Measurements from ENCODE around the gene ALPK3.
"Not testable (repeated sequence)": the region's sequence is repeated elsewhere in the genome, so short reads cannot be mapped to it uniquely, and the experiment has no call there.

Gene ALPK3

GRCh38 chr15:84873997-84874396 is 56.8 kb downstream of the ALPK3 start:
- no peak for DNase-seq (ENCODE audit: low read depth, low spot score)
- H3K27ac ChIP-seq (ENCODE audit: low read length), result no peak overlapping the region
- no CpG with 5 or more reads among the region's 7 CpGs for WGBS (ENCODE audit: insufficient coverage, insufficient read length)
- H3K4me3 ChIP-seq (ENCODE audit: low read length), result no peak overlapping the region
- no peaks in the 10 kb centered on the region for H3K4me1 ChIP-seq (ENCODE audit: control insufficient read depth, insufficient read depth, low read length)
- H3K27me3 ChIP-seq (ENCODE audit: control insufficient read depth, insufficient read depth, low read length), result no peaks in the 10 kb centered on the region
- no peaks in the 10 kb centered on the region for H3K9me3 ChIP-seq (ENCODE audit: control insufficient read depth, insufficient read depth, low read length)
- H3K36me3 ChIP-seq (ENCODE audit: control insufficient read depth, insufficient read depth, low read length), result no peaks in the 10 kb centered on the region

- DNase-seq (ENCODE audit: low read depth, low spot score), result no peak
- no peaks in the 10 kb centered on the region for H3K36me3 ChIP-seq (ENCODE audit: control insufficient read depth, insufficient read depth, low read length)
- no peaks in the 10 kb centered on the region for H3K9me3 ChIP-seq (ENCODE audit: control insufficient read depth, insufficient read depth, low read length)
- H3K4me1 ChIP-seq (ENCODE audit: control insufficient read depth, insufficient read depth, low read length), result no peaks in the 10 kb centered on the region; the same call in 1 of the 2 replicates
- H3K27me3 ChIP-seq (ENCODE audit: control insufficient read depth, insufficient read depth, low read length), result no peaks in the 10 kb centered on the region
- no peak overlapping the region for H3K27ac ChIP-seq (ENCODE audit: low read length)
- WGBS (ENCODE audit: insufficient coverage, insufficient read length), result no CpG with 5 or more reads among the region's 5 CpGs
- H3K4me3 ChIP-seq (ENCODE audit: low read length), result no peak overlapping the region
Measured at GRCh38 chr15:84874981-84875699, 58.0 kb downstream of the ALPK3 start.

- Histone ChIP-seq H3K4me3 (ENCODE audit: low read length) (no peak overlapping the region), H3K27me3 (ENCODE audit: control insufficient read depth, insufficient read depth, low read length) (no peaks in the 10 kb centered on the region), H3K9me3 (ENCODE audit: control insufficient read depth, insufficient read depth, low read length) (no peaks in the 10 kb centered on the region), H3K27ac (ENCODE audit: low read length) (no peak overlapping the region), H3K4me1 (ENCODE audit: control insufficient read depth, insufficient read depth, low read length) (no peaks in the 10 kb centered on the region; the same call in 1 of the 2 replicates), H3K36me3 (ENCODE audit: control insufficient read depth, insufficient read depth, low read length) (no peaks in the 10 kb centered on the region)
- no peak for DNase-seq (ENCODE audit: low read depth, low spot score)
Measured at GRCh38 chr15:84876269-84876668, 59.1 kb downstream of the ALPK3 start.

GRCh38 chr15:84877701-84878100 is 60.5 kb downstream of the ALPK3 start:
- no CpG with 5 or more reads among the region's 3 CpGs for WGBS (ENCODE audit: insufficient coverage, insufficient read length)
- not testable (repeated sequence) for H3K9me3 ChIP-seq (ENCODE audit: control insufficient read depth, insufficient read depth, low read length); DNase-seq (ENCODE audit: low read depth, low spot score); H3K27ac ChIP-seq (ENCODE audit: low read length); H3K27me3 ChIP-seq (ENCODE audit: control insufficient read depth, insufficient read depth, low read length); H3K36me3 ChIP-seq (ENCODE audit: control insufficient read depth, insufficient read depth, low read length); H3K4me1 ChIP-seq (ENCODE audit: control insufficient read depth, insufficient read depth, low read length); H3K4me3 ChIP-seq (ENCODE audit: low read length)

GRCh38 chr15:84878504-84878903 is 61.3 kb downstream of the ALPK3 start:
- Histone ChIP-seq H3K4me1 (ENCODE audit: control insufficient read depth, insufficient read depth, low read length) (no peaks in the 10 kb centered on the region; the same call in 1 of the 2 replicates), H3K9me3 (ENCODE audit: control insufficient read depth, insufficient read depth, low read length) (no peaks in the 10 kb centered on the region), H3K4me3 (ENCODE audit: low read length) (no peak overlapping the region), H3K27me3 (ENCODE audit: control insufficient read depth, insufficient read depth, low read length) (no peaks in the 10 kb centered on the region), H3K36me3 (ENCODE audit: control insufficient read depth, insufficient read depth, low read length) (no peaks in the 10 kb centered on the region), H3K27ac (ENCODE audit: low read length) (no peak overlapping the region)
- WGBS (ENCODE audit: insufficient coverage, insufficient read length), result no CpG with 5 or more reads among the region's 4 CpGs
- peak; percentile 25 for DNase-seq (ENCODE audit: low read depth, low spot score)

GRCh38 chr15:84879088-84879780 is 62.1 kb downstream of the ALPK3 start:
- Histone ChIP-seq H3K4me3 (ENCODE audit: low read length) (no peak overlapping the region), H3K27me3 (ENCODE audit: control insufficient read depth, insufficient read depth, low read length) (no peaks in the 10 kb centered on the region), H3K4me1 (ENCODE audit: control insufficient read depth, insufficient read depth, low read length) (no peaks in the 10 kb centered on the region; the same call in 1 of the 2 replicates), H3K27ac (ENCODE audit: low read length) (no peak overlapping the region), H3K36me3 (ENCODE audit: control insufficient read depth, insufficient read depth, low read length) (no peaks in the 10 kb centered on the region), H3K9me3 (ENCODE audit: control insufficient read depth, insufficient read depth, low read length) (no peaks in the 10 kb centered on the region)
- DNase-seq (ENCODE audit: low read depth, low spot score), result no peak
- no CpG with 5 or more reads among the region's 11 CpGs for WGBS (ENCODE audit: insufficient coverage, insufficient read length)

- H3K4me1 ChIP-seq (ENCODE audit: control insufficient read depth, insufficient read depth, low read length), result no peaks in the 10 kb centered on the region; the same call in 1 of the 2 replicates
- no peak overlapping the region for H3K4me3 ChIP-seq (ENCODE audit: low read length)
- H3K27ac ChIP-seq (ENCODE audit: low read length), result no peak overlapping the region
- no peaks in the 10 kb centered on the region for H3K27me3 ChIP-seq (ENCODE audit: control insufficient read depth, insufficient read depth, low read length)
- no CpG with 5 or more reads among the region's 3 CpGs for WGBS (ENCODE audit: insufficient coverage, insufficient read length)
- H3K36me3 ChIP-seq (ENCODE audit: control insufficient read depth, insufficient read depth, low read length), result no peaks in the 10 kb centered on the region
- H3K9me3 ChIP-seq (ENCODE audit: control insufficient read depth, insufficient read depth, low read length), result no peaks in the 10 kb centered on the region
- DNase-seq (ENCODE audit: low read depth, low spot score), result no peak
Measured at GRCh38 chr15:84880007-84880406, 62.9 kb downstream of the ALPK3 start.

GRCh38 chr15:84880822-84881519 is 63.8 kb downstream of the ALPK3 start:
- Histone ChIP-seq H3K4me3 (ENCODE audit: low read length) (no peak overlapping the region), H3K27ac (ENCODE audit: low read length) (no peak overlapping the region), H3K36me3 (ENCODE audit: control insufficient read depth, insufficient read depth, low read length) (no peaks in the 10 kb centered on the region), H3K9me3 (ENCODE audit: control insufficient read depth, insufficient read depth, low read length) (no peaks in the 10 kb centered on the region), H3K4me1 (ENCODE audit: control insufficient read depth, insufficient read depth, low read length) (no peaks in the 10 kb centered on the region; the same call in 1 of the 2 replicates), H3K27me3 (ENCODE audit: control insufficient read depth, insufficient read depth, low read length) (no peaks in the 10 kb centered on the region)
- no CpG with 5 or more reads among the region's 8 CpGs for WGBS (ENCODE audit: insufficient coverage, insufficient read length)
- no peak for DNase-seq (ENCODE audit: low read depth, low spot score)

- Histone ChIP-seq H3K4me1 (ENCODE audit: control insufficient read depth, insufficient read depth, low read length) (no peaks in the 10 kb centered on the region; the same call in 1 of the 2 replicates), H3K36me3 (ENCODE audit: control insufficient read depth, insufficient read depth, low read length) (no peaks in the 10 kb centered on the region), H3K27ac (ENCODE audit: low read length) (no peak overlapping the region), H3K27me3 (ENCODE audit: control insufficient read depth, insufficient read depth, low read length) (no peaks in the 10 kb centered on the region), H3K9me3 (ENCODE audit: control insufficient read depth, insufficient read depth, low read length) (no peaks in the 10 kb centered on the region), H3K4me3 (ENCODE audit: low read length) (no peak overlapping the region)
- WGBS (ENCODE audit: insufficient coverage, insufficient read length), result no CpG with 5 or more reads among the region's 7 CpGs
- DNase-seq (ENCODE audit: low read depth, low spot score), result no peak
Measured at GRCh38 chr15:84881520-84881830, 64.3 kb downstream of the ALPK3 start.

GRCh38 chr15:84883466-84883865 is 66.3 kb downstream of the ALPK3 start:
- DNase-seq (ENCODE audit: low read depth, low spot score), result no peak
- no peaks in the 10 kb centered on the region; the same call in 1 of the 2 replicates for H3K4me1 ChIP-seq (ENCODE audit: control insufficient read depth, insufficient read depth, low read length)
- no peak overlapping the region for H3K4me3 ChIP-seq (ENCODE audit: low read length)
- WGBS (ENCODE audit: insufficient coverage, insufficient read length), result no CpG with 5 or more reads among the region's 6 CpGs
- H3K27me3 ChIP-seq (ENCODE audit: control insufficient read depth, insufficient read depth, low read length), result no peaks in the 10 kb centered on the region
- H3K9me3 ChIP-seq (ENCODE audit: control insufficient read depth, insufficient read depth, low read length), result no peaks in the 10 kb centered on the region
- H3K27ac ChIP-seq (ENCODE audit: low read length), result no peak overlapping the region
- no peaks in the 10 kb centered on the region for H3K36me3 ChIP-seq (ENCODE audit: control insufficient read depth, insufficient read depth, low read length)

All from iPS DF 6.9 (cell line).